Astrocyte (in vitro differentiated cells and primary cell): Measurements from ENCODE around the gene UGT1A6. TPM values are rescaled to one million over a fixed set of nuclear protein-coding genes. Genes with fewer than 3 reads are reported as not detected.
A peak's percentile ranks its signal among the peaks of the same experiment; 100 is the strongest.

Experiments used
- DNase-seq: peaks from one replicate; pipeline ENCODE4 v3.0.0-alpha.2; 2010; ENCODE audit warnings: low read depth
- FAIRE-seq: peaks from 2 replicates; lab custom pipeline; 2011; peaks lifted over from hg19 to GRCh38; lab: Jason Lieb, UNC
- H2AFZ ChIP-seq: 2 replicates; pipeline ENCODE4 v1.6.0; 2012; ENCODE audit warnings: low read depth, low read length, inconsistent platforms
- H3K27ac ChIP-seq: 2 replicates; pipeline ENCODE4 v1.5.1; 2011; ENCODE audit warnings: low read depth, low read length, inconsistent platforms
- H3K27me3 ChIP-seq: 2 replicates; pipeline ENCODE4 v1.6.0; 2011; ENCODE audit warnings: low read length, inconsistent platforms; ENCODE audit not compliant: insufficient read depth
- H3K36me3 ChIP-seq: 2 replicates; pipeline ENCODE4 v1.5.1; 2011; ENCODE audit warnings: low read length, inconsistent platforms; ENCODE audit not compliant: insufficient read depth
- H3K4me1 ChIP-seq: 2 replicates; pipeline ENCODE4 v1.5.1; 2011; ENCODE audit warnings: low read length, inconsistent platforms; ENCODE audit not compliant: insufficient read depth
- H3K4me2 ChIP-seq: 2 replicates; pipeline ENCODE4 v1.6.0; 2012; ENCODE audit warnings: low read length, inconsistent platforms
- H3K4me3 ChIP-seq: 2 replicates; pipeline ENCODE4 v1.5.1; 2011; ENCODE audit warnings: low read depth, mild to moderate bottlenecking, low read length, inconsistent platforms; ENCODE audit not compliant: insufficient read depth
- H3K79me2 ChIP-seq: 2 replicates; pipeline ENCODE4 v1.6.0; 2012; ENCODE audit warnings: mild to moderate bottlenecking, low read length, inconsistent platforms; ENCODE audit not compliant: insufficient read depth
- H3K9ac ChIP-seq: 2 replicates; pipeline ENCODE4 v1.6.0; 2012; ENCODE audit warnings: mild to moderate bottlenecking, low read length, inconsistent platforms
- H3K9me3 ChIP-seq: 2 replicates; pipeline ENCODE4 v1.5.1; 2012; ENCODE audit warnings: low read depth, mild to moderate bottlenecking, low read length, inconsistent platforms; ENCODE audit not compliant: insufficient read depth
- H4K20me1 ChIP-seq: 2 replicates; pipeline ENCODE4 v1.6.0; 2012; ENCODE audit warnings: low read length, inconsistent platforms; ENCODE audit not compliant: insufficient read depth
- H3K27ac Mint-ChIP-seq: one replicate; pipeline ENCODE4 v1.8.0; 2021; ENCODE audit warnings: mild to moderate bottlenecking, mixed read lengths; ENCODE audit not compliant: unreplicated experiment
- H3K27me3 Mint-ChIP-seq: one replicate; pipeline ENCODE4 v1.8.0; 2021; ENCODE audit warnings: low read depth, mixed read lengths; ENCODE audit not compliant: unreplicated experiment
- H3K36me3 Mint-ChIP-seq: one replicate; pipeline ENCODE4 v1.8.0; 2021; ENCODE audit warnings: low read depth, mixed read lengths; ENCODE audit not compliant: unreplicated experiment
- H3K4me1 Mint-ChIP-seq: one replicate; pipeline ENCODE4 v1.8.0; 2021; ENCODE audit warnings: low read depth, mixed read lengths; ENCODE audit not compliant: unreplicated experiment
- H3K4me3 Mint-ChIP-seq: one replicate; pipeline ENCODE4 v1.8.0; 2021; ENCODE audit warnings: mild to moderate bottlenecking, moderate library complexity, mixed read lengths; ENCODE audit not compliant: unreplicated experiment
- H3K9me3 Mint-ChIP-seq: one replicate; pipeline ENCODE4 v1.8.0; 2021; ENCODE audit warnings: mild to moderate bottlenecking, mixed read lengths; ENCODE audit not compliant: unreplicated experiment
- EZH2 ChIP-seq: IDR thresholded peaks from 2 replicates; pipeline ENCODE4 v1.6.1; 2012; ENCODE audit warnings: mild to moderate bottlenecking, low read length, inconsistent platforms; ENCODE audit not compliant: insufficient read depth
- total RNA-seq: library from RNA; stranded (reverse); gene quantifications from 2 replicates; pipeline ENCODE4 v1.2.1, GENCODE V29; 2021
- TF ChIP-seq, protein P1 (sequence below): IDR thresholded peaks from 2 replicates; pipeline ENCODE4 v1.5.1; 2011; ENCODE audit warnings: low read depth, mild to moderate bottlenecking, inconsistent platforms, low read length, moderate library complexity; ENCODE audit not compliant: insufficient read depth

UGT1A6 gene
- total RNA-seq, 1 donor from 2014 or later: not detected

DNA sequence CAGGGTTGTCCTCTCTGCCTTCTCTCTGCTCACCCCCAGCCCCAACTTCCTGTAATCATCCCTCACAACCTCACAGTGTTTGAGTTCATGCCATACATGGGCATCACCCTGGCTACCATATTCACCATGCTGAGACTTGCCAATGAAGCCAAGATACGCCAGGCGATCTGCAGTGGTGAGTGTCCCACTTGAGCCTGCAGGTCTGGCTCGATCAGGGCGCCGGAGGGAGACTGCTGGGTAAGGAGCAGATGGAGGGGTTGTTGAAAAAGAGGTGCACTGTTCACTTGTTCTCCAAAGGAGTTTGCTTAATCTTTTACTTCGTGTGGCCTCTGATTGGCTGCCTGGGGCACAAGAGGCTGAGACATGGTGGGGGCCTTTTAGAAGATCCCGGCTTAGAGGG lies 100.0 kb downstream of the UGT1A6 start:
- Mint-ChIP-seq H3K4me3 (no peak overlapping the region), H3K27me3 (peaks cover 29% of the 10 kb centered on the region), H3K4me1 (no peaks in the 10 kb centered on the region), H3K36me3 (no peaks in the 10 kb centered on the region), H3K27ac (peak overlapping the region; percentile 45), H3K9me3 (peaks cover 6% of the 10 kb centered on the region)
- Histone ChIP-seq H3K4me1 (no peaks in the 10 kb centered on the region), H3K9me3 (peaks cover 3% of the 10 kb centered on the region), H4K20me1 (no peaks in the 10 kb centered on the region), H3K4me3 (no peak overlapping the region), H2AFZ (no peak overlapping the region), H3K36me3 (no peaks in the 10 kb centered on the region), H3K79me2 (no peaks in the 10 kb centered on the region), H3K27me3 (no peaks in the 10 kb centered on the region), H3K9ac (no peak overlapping the region), H3K27ac (no peak overlapping the region), H3K4me2 (no peak overlapping the region)
- no peak for TF ChIP-seq EZH2
- TF ChIP-seq, protein P1, sequence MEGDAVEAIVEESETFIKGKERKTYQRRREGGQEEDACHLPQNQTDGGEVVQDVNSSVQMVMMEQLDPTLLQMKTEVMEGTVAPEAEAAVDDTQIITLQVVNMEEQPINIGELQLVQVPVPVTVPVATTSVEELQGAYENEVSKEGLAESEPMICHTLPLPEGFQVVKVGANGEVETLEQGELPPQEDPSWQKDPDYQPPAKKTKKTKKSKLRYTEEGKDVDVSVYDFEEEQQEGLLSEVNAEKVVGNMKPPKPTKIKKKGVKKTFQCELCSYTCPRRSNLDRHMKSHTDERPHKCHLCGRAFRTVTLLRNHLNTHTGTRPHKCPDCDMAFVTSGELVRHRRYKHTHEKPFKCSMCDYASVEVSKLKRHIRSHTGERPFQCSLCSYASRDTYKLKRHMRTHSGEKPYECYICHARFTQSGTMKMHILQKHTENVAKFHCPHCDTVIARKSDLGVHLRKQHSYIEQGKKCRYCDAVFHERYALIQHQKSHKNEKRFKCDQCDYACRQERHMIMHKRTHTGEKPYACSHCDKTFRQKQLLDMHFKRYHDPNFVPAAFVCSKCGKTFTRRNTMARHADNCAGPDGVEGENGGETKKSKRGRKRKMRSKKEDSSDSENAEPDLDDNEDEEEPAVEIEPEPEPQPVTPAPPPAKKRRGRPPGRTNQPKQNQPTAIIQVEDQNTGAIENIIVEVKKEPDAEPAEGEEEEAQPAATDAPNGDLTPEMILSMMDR: no peak
- FAIRE-seq (no peak), DNase-seq (no peak)

DNA sequence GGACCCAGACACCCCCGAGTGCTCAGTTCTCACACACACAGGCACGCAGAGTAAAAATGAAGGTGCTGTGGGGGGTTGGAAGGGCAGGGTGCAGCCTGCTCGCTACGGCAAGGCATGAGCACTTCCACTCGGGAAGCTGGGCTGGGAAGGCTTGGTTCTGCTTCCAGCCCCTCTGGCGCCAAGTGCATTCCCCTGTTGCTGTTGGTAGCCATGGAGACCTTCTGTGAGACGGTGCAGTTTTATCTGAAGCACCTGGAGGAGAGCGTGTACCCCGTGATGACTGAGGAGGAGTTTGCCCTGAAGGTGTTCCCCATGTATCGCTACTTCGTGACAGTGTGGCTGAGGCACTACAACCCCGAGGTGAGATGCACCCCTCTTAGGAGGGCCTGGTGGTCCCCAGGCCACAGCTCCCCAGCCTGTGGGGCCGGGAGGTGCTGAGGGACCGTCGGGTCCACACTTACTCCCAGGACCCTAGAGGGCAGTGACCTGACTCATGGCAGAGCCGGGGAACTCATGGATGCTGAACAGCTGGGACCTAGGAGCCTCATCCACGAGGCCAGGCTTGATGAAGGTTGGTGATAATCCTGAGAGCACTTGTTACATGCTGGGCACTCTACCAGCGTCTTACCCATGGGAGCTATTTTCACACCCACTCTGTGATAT lies 100.9 kb downstream of the UGT1A6 start:
- H3K79me2 ChIP-seq: no peaks in the 10 kb centered on the region
- H3K36me3 ChIP-seq: no peaks in the 10 kb centered on the region
- no peak overlapping the region for H2AFZ ChIP-seq
- Mint-ChIP-seq H3K9me3 (peaks cover 6% of the 10 kb centered on the region), H3K27me3 (peaks cover 31% of the 10 kb centered on the region), H3K4me1 (no peaks in the 10 kb centered on the region), H3K4me3 (no peak overlapping the region), H3K36me3 (no peaks in the 10 kb centered on the region), H3K27ac (no peak overlapping the region)
- DNase-seq: no peak
- H3K4me2 ChIP-seq: no peak overlapping the region
- no peaks in the 10 kb centered on the region for H4K20me1 ChIP-seq
- TF ChIP-seq, protein P1: no peak
- TF ChIP-seq EZH2: no peak
- H3K27ac ChIP-seq: no peak overlapping the region
- H3K27me3 ChIP-seq: no peaks in the 10 kb centered on the region
- FAIRE-seq: no peak
- peaks cover 3% of the 10 kb centered on the region for H3K9me3 ChIP-seq
- no peaks in the 10 kb centered on the region for H3K4me1 ChIP-seq
- H3K4me3 ChIP-seq: no peak overlapping the region
- no peak overlapping the region for H3K9ac ChIP-seq

DNA sequence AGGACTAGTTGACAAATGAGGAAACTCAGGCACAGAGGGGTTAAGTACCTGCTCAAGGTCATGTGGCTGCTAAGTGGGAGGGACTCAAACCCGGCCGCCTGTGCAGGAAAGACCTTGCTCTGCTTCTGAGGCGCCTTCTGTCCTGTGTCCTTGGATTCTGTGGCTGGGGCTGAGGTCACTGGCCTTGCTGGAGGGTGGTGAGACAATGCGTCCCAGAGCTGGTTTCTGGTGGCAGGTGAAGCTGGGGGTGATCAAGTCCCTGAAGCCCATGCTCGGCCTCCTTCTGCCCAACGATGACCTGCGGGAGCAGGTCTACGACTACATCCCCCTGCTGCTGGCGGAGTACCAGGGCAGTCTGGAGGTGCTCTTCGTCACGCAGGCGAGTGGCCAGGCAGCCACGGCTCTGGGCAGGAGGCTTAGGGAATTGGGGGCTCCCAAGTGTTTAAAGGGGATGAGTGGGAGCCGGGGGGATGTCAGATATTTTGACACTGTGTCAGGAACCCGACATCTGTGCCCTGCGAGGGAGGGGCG lies 101.5 kb downstream of the UGT1A6 start:
- no peaks in the 10 kb centered on the region for H3K36me3 Mint-ChIP-seq
- H3K4me3 ChIP-seq: no peak overlapping the region
- FAIRE-seq: no peak

More for the DNA sequence above, 101.5 kb downstream of the UGT1A6 start:
- Mint-ChIP-seq H3K9me3 (peaks cover 7% of the 10 kb centered on the region), H3K27me3 (peaks cover 28% of the 10 kb centered on the region), H3K4me1 (no peaks in the 10 kb centered on the region), H3K27ac (no peak overlapping the region), H3K4me3 (no peak overlapping the region)
- H3K4me2 ChIP-seq: no peak overlapping the region
- peaks cover 3% of the 10 kb centered on the region for H3K9me3 ChIP-seq
- TF ChIP-seq, protein P1: no peak
- no peak for TF ChIP-seq EZH2
- no peaks in the 10 kb centered on the region for H3K36me3 ChIP-seq
- H2AFZ ChIP-seq: no peak overlapping the region
- no peak for DNase-seq
- no peaks in the 10 kb centered on the region for H4K20me1 ChIP-seq
- H3K27me3 ChIP-seq: no peaks in the 10 kb centered on the region
- no peaks in the 10 kb centered on the region for H3K4me1 ChIP-seq
- no peaks in the 10 kb centered on the region for H3K79me2 ChIP-seq
- no peak overlapping the region for H3K9ac ChIP-seq
- no peak overlapping the region for H3K27ac ChIP-seq
